ENCODE results near the gene CD101.

CD101 gene

DNA sequence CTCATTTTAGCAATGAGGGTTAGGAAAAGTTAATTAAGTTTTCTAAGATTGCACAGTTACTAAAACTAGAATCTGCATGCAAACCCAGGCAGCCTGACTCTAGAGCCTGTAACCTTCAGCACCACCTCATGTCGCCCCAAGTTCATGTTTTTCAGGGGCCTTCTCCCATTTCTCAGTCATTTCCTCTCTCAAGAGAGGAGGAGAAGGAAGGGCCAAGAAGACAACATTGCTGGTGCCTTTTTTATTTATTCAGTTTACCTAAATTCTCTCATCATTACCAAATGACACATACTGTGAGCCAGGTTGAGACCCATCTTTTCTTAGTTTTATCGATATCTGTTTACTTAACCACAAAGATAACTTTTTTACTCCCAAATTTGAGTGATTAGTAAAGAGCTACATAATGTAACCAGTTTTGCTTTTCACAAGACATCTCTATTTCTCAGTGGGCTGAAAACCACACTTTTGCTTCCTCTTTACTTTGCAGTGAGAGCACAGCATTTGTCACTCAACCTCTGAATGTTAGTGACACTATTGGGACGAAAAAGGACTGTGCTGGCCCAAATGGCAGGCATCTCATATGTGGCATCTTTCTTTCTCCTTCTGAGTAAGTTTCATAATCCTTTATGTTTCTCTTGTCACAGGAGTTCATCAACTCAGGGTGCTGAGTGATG lies at the start of gene CD101:
TSS of gene CD101 (plus strand) at position 507 of the 674 bp plus-strand sequence. CDS start at position 565, 58 bp downstream.
- H3K4me1 ChIP-seq (ENCODE audit: control insufficient read depth, insufficient read depth, low read length), result peaks cover 18% of the 10 kb centered on the region
- no peaks in the 10 kb centered on the region for H3K27me3 ChIP-seq (ENCODE audit: control insufficient read depth, insufficient read depth, low read length)
- H3K9me3 ChIP-seq (ENCODE audit: control insufficient read depth, insufficient read depth, low read length), result no peaks in the 10 kb centered on the region
- no peak within 1 kb of the TSS for H3K4me3 ChIP-seq (ENCODE audit: low read depth, low read length)
- no peak within 1 kb of the TSS for H3K9ac ChIP-seq (ENCODE audit: low read depth, low read length)
- H3K27ac ChIP-seq (ENCODE audit: low read depth, low read length), result no peak within 1 kb of the TSS
- H3K36me3 ChIP-seq (ENCODE audit: control insufficient read depth, insufficient read depth, low read length), result no peaks in the 10 kb centered on the region

DNA sequence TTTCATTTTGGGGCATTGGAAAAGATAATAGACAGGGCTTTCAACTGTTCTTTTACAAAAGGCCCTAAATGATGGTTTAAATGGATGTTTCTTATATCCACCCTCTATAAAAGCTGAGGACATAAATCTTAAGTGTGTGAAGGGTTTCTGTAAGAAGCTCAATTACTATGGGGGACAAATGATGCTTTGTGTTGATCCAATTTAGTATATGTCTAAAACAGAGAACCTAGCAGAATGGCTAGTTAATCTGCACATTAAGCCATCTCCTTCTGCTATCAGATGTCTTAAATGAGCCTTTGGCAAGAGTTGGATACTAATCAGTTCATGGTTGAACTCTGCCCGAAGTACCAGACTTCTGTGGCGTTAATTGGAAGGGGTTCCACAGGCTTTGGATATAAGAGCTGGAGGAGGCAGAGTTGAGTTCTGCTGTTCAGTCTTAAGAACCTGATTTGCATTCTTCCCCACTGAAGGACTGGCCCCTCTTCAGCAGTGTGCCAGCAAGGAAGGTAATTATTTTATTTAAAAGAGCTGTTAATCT lies 48.8 kb upstream of the CD101 start:
- Histone ChIP-seq H3K27me3 (ENCODE audit: control insufficient read depth, insufficient read depth, low read length) (no peaks in the 10 kb centered on the region), H3K4me1 (ENCODE audit: control insufficient read depth, insufficient read depth, low read length) (peaks cover 21% of the 10 kb centered on the region), H3K9me3 (ENCODE audit: control insufficient read depth, insufficient read depth, low read length) (no peaks in the 10 kb centered on the region), H3K9ac (ENCODE audit: low read depth, low read length) (no peak overlapping the region), H3K4me3 (ENCODE audit: low read depth, low read length) (no peak overlapping the region), H3K27ac (ENCODE audit: low read depth, low read length) (no peak overlapping the region), H3K36me3 (ENCODE audit: control insufficient read depth, insufficient read depth, low read length) (peaks cover 20% of the 10 kb centered on the region; the same call in 1 of the 2 replicates)

- Histone ChIP-seq H3K27me3 (ENCODE audit: control insufficient read depth, insufficient read depth, low read length) (no peaks in the 10 kb centered on the region), H3K36me3 (ENCODE audit: control insufficient read depth, insufficient read depth, low read length) (peaks cover 14% of the 10 kb centered on the region; the same call in 1 of the 2 replicates), H3K4me3 (ENCODE audit: low read depth, low read length) (no peak overlapping the region), H3K9ac (ENCODE audit: low read depth, low read length) (no peak overlapping the region), H3K4me1 (ENCODE audit: control insufficient read depth, insufficient read depth, low read length) (peaks cover 21% of the 10 kb centered on the region), H3K9me3 (ENCODE audit: control insufficient read depth, insufficient read depth, low read length) (no peaks in the 10 kb centered on the region), H3K27ac (ENCODE audit: low read depth, low read length) (no peak overlapping the region)
Measured at GRCh38 chr1:116954440-116954839, 47.1 kb upstream of the CD101 start.

DNA sequence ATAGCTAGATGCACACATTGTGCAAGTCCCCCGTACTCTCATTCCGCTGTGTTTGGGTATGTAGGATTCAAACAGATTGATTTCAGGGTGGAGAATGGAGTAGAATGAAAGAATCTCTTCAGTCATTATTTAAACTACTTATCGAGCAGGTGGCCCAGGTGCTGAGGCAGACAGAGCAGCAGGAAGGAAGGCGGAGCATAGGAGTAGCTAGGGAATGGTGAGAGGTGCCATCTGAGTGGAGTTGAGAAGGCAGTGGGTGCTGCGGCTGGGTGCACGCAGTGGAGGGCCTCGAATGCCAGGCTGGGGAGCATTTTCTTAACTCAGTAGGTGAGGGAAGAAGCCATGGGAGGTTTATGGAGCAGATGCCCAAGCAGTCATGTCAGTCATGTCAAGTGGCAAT lies 45.2 kb upstream of the CD101 start:
- H3K9ac ChIP-seq (ENCODE audit: low read depth, low read length), result no peak overlapping the region
- no peak overlapping the region for H3K27ac ChIP-seq (ENCODE audit: low read depth, low read length)
- H3K4me1 ChIP-seq (ENCODE audit: control insufficient read depth, insufficient read depth, low read length), result peaks cover 10% of the 10 kb centered on the region
- peaks cover 9% of the 10 kb centered on the region for H3K36me3 ChIP-seq (ENCODE audit: control insufficient read depth, insufficient read depth, low read length)
- H3K9me3 ChIP-seq (ENCODE audit: control insufficient read depth, insufficient read depth, low read length), result no peaks in the 10 kb centered on the region
- H3K27me3 ChIP-seq (ENCODE audit: control insufficient read depth, insufficient read depth, low read length), result no peaks in the 10 kb centered on the region
- no peak overlapping the region for H3K4me3 ChIP-seq (ENCODE audit: low read depth, low read length)

DNA sequence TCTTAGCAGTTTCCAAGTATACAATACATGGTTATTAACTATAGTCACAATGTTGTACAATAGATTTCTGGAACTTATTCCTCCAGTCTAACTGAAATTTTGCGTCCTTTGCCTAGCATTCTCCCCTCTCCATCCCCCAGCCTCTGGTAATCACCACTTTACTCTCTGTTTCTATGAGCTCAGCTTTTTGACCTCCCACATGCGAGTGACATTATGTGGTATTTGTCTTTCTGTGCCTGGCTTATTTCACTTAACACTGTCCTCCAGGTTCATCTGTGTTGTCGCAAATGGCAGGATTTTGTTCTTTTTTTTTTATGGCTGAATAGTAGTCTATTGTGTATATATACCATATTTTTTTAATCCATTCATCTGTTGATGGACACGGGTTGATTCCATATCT lies 43.9 kb upstream of the CD101 start:
- Histone ChIP-seq H3K4me1 (ENCODE audit: control insufficient read depth, insufficient read depth, low read length) (peaks cover 10% of the 10 kb centered on the region), H3K27ac (ENCODE audit: low read depth, low read length) (no peak overlapping the region), H3K4me3 (ENCODE audit: low read depth, low read length) (no peak overlapping the region), H3K9me3 (ENCODE audit: control insufficient read depth, insufficient read depth, low read length) (no peaks in the 10 kb centered on the region), H3K9ac (ENCODE audit: low read depth, low read length) (no peak overlapping the region), H3K36me3 (ENCODE audit: control insufficient read depth, insufficient read depth, low read length) (peaks cover 16% of the 10 kb centered on the region), H3K27me3 (ENCODE audit: control insufficient read depth, insufficient read depth, low read length) (no peaks in the 10 kb centered on the region)

DNA sequence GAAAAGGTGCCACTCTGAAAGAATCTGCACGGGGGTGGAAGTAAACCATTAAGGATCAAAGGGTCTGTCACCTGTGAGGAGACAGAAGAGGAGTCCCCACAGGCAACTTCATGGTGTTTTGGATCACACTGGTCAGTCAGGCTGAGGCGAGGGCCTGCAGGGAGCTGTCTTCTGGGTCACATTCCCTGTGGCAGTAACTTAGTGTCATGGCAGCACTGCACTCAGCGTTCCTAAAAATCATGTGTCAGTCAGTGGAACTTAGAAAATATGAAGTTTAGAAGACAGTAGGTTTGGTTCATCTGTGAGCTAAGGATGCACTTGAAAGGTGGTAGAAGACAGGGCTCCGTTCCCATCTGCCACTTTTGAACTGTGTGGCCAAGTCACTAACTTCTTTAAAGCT lies 43.5 kb upstream of the CD101 start:
- H3K9me3 ChIP-seq (ENCODE audit: control insufficient read depth, insufficient read depth, low read length), result no peaks in the 10 kb centered on the region
- no peak overlapping the region for H3K4me3 ChIP-seq (ENCODE audit: low read depth, low read length)
- no peaks in the 10 kb centered on the region for H3K27me3 ChIP-seq (ENCODE audit: control insufficient read depth, insufficient read depth, low read length)
- peaks cover 16% of the 10 kb centered on the region for H3K36me3 ChIP-seq (ENCODE audit: control insufficient read depth, insufficient read depth, low read length)
- H3K9ac ChIP-seq (ENCODE audit: low read depth, low read length), result no peak overlapping the region
- H3K4me1 ChIP-seq (ENCODE audit: control insufficient read depth, insufficient read depth, low read length), result peaks cover 10% of the 10 kb centered on the region
- H3K27ac ChIP-seq (ENCODE audit: low read depth, low read length), result no peak overlapping the region

DNA sequence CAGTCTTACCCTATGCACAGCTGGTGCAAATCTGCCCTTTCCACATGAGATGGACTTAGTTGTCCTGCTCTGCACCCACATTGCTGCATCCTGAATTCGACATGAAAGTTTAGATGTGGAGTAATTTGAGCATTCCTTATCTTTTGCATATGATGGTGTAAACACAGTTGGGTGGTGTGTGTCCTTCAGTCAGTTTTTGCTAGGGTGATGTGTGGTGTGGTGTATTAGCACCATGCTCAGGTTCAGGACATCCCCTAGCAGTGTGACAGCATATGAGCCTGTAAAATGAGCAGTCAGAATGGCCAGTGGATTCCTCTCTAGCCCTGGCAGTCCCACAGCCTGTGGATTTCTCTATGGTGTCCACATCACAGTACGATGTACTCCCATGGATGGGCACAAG lies 42.6 kb upstream of the CD101 start:
- Histone ChIP-seq H3K9ac (ENCODE audit: low read depth, low read length) (no peak overlapping the region), H3K4me1 (ENCODE audit: control insufficient read depth, insufficient read depth, low read length) (peaks cover 10% of the 10 kb centered on the region), H3K4me3 (ENCODE audit: low read depth, low read length) (no peak overlapping the region), H3K27me3 (ENCODE audit: control insufficient read depth, insufficient read depth, low read length) (no peaks in the 10 kb centered on the region), H3K9me3 (ENCODE audit: control insufficient read depth, insufficient read depth, low read length) (no peaks in the 10 kb centered on the region), H3K27ac (ENCODE audit: low read depth, low read length) (no peak overlapping the region), H3K36me3 (ENCODE audit: control insufficient read depth, insufficient read depth, low read length) (peaks cover 16% of the 10 kb centered on the region)

DNA sequence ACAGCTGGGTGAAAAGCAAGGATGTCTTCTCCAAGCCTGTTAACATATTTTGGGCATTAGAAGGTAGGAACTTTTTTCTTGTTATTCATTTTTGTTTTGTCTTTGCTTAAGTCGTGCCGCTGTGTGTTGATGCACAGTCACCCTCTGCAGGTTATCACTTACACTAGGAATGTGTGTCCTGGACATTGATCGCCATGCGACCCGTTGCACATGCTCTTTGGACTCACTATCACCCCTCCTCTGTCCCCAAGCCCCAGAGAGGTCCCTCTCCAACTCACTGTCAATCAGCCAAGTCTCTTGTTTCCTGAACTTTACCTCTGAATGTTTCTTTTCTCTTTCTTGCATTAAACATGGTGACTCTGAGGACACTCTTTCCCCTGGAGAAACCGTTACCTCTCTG lies 40.0 kb upstream of the CD101 start:
- no peaks in the 10 kb centered on the region for H3K9me3 ChIP-seq (ENCODE audit: control insufficient read depth, insufficient read depth, low read length)
- H3K9ac ChIP-seq (ENCODE audit: low read depth, low read length), result no peak overlapping the region
- H3K36me3 ChIP-seq (ENCODE audit: control insufficient read depth, insufficient read depth, low read length), result peaks cover 31% of the 10 kb centered on the region
- H3K27me3 ChIP-seq (ENCODE audit: control insufficient read depth, insufficient read depth, low read length), result no peaks in the 10 kb centered on the region
- no peaks in the 10 kb centered on the region for H3K4me1 ChIP-seq (ENCODE audit: control insufficient read depth, insufficient read depth, low read length)
- no peak overlapping the region for H3K27ac ChIP-seq (ENCODE audit: low read depth, low read length)
- no peak overlapping the region for H3K4me3 ChIP-seq (ENCODE audit: low read depth, low read length)

GRCh38 chr1:116962987-116963639 lies 38.4 kb upstream of the CD101 start:
- Histone ChIP-seq H3K4me1 (ENCODE audit: control insufficient read depth, insufficient read depth, low read length) (no peaks in the 10 kb centered on the region), H3K36me3 (ENCODE audit: control insufficient read depth, insufficient read depth, low read length) (peaks cover 43% of the 10 kb centered on the region), H3K27me3 (ENCODE audit: control insufficient read depth, insufficient read depth, low read length) (no peaks in the 10 kb centered on the region), H3K27ac (ENCODE audit: low read depth, low read length) (no peak overlapping the region), H3K9me3 (ENCODE audit: control insufficient read depth, insufficient read depth, low read length) (no peaks in the 10 kb centered on the region), H3K9ac (ENCODE audit: low read depth, low read length) (no peak overlapping the region), H3K4me3 (ENCODE audit: low read depth, low read length) (no peak overlapping the region)

GRCh38 chr1:116966791-116967190 lies 34.8 kb upstream of the CD101 start:
- H3K36me3 ChIP-seq (ENCODE audit: control insufficient read depth, insufficient read depth, low read length), result peaks cover 42% of the 10 kb centered on the region
- H3K27ac ChIP-seq (ENCODE audit: low read depth, low read length), result no peak overlapping the region
- H3K4me3 ChIP-seq (ENCODE audit: low read depth, low read length), result no peak overlapping the region
- no peak overlapping the region for H3K9ac ChIP-seq (ENCODE audit: low read depth, low read length)
- no peaks in the 10 kb centered on the region for H3K4me1 ChIP-seq (ENCODE audit: control insufficient read depth, insufficient read depth, low read length)
- no peaks in the 10 kb centered on the region for H3K9me3 ChIP-seq (ENCODE audit: control insufficient read depth, insufficient read depth, low read length)
- H3K27me3 ChIP-seq (ENCODE audit: control insufficient read depth, insufficient read depth, low read length), result no peaks in the 10 kb centered on the region

DNA sequence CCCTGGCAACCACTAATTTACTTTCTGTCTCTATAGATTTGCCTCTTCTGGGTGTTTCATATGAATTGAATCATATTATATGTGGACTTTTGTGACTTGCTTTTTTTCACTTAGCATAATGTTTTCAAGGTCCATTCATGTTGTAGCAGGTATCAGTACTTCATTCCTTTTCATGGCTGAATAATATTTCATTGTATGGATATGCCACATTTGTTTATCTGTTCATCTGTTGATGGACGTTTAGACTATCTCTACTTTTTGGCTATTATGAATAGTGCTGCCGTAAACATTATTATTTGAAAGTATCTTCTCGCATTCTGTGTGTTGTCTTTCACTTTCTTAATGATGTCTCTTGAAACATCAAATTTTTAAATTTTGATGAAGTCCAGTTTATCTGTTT lies 32.8 kb upstream of the CD101 start:
- no peaks in the 10 kb centered on the region for H3K27me3 ChIP-seq (ENCODE audit: control insufficient read depth, insufficient read depth, low read length)
- no peaks in the 10 kb centered on the region for H3K4me1 ChIP-seq (ENCODE audit: control insufficient read depth, insufficient read depth, low read length)
- 0 out of 2 replicates have a peak, but pooled peaks cover 2% of the 10 kb centered on the region for H3K9me3 ChIP-seq (ENCODE audit: control insufficient read depth, insufficient read depth, low read length)
- peaks cover 36% of the 10 kb centered on the region for H3K36me3 ChIP-seq (ENCODE audit: control insufficient read depth, insufficient read depth, low read length)
- no peak overlapping the region for H3K4me3 ChIP-seq (ENCODE audit: low read depth, low read length)
- H3K27ac ChIP-seq (ENCODE audit: low read depth, low read length), result no peak overlapping the region
- H3K9ac ChIP-seq (ENCODE audit: low read depth, low read length), result no peak overlapping the region

Measured in HUES48 (cell line).